ENCODE measurements around the gene CD6.

DNA sequence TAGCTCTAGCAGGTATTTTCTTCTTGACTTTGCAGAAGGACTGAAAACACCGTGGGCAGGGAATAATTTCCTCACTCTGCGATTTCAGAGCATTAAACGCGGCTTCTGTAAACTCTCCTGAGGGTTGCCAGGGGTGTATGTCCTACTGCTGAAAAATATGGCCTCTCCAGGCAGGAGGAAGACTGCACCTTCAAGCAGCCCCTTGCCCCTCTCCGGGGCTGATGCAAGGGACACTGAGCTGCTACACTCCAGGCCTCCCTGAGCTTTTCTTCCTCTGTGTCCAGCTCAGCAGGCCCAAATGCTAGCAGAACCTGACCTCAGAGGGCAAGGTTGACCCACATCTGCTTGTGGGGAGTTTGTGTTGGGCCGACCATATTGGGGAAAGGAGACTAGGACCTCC is 2.2 kb downstream of the CD6 start:
- TF ChIP-seq, protein P1, sequence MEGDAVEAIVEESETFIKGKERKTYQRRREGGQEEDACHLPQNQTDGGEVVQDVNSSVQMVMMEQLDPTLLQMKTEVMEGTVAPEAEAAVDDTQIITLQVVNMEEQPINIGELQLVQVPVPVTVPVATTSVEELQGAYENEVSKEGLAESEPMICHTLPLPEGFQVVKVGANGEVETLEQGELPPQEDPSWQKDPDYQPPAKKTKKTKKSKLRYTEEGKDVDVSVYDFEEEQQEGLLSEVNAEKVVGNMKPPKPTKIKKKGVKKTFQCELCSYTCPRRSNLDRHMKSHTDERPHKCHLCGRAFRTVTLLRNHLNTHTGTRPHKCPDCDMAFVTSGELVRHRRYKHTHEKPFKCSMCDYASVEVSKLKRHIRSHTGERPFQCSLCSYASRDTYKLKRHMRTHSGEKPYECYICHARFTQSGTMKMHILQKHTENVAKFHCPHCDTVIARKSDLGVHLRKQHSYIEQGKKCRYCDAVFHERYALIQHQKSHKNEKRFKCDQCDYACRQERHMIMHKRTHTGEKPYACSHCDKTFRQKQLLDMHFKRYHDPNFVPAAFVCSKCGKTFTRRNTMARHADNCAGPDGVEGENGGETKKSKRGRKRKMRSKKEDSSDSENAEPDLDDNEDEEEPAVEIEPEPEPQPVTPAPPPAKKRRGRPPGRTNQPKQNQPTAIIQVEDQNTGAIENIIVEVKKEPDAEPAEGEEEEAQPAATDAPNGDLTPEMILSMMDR (IDR thresholded peaks at IDR 0.05; ENCODE audit: poor library complexity), result no peak
- no peak for TF ChIP-seq EZH2phosphoT487 (IDR thresholded peaks at IDR 0.05; ENCODE audit: low read depth, severe bottlenecking, unreplicated experiment)
